Heart right ventricle (tissue), 16 donors: Measurements from ENCODE around the gene SMARCD2. TPM values are rescaled to one million over a fixed set of nuclear protein-coding genes. Genes with fewer than 3 reads are reported as not detected.

ENCODE experiments used
- ATAC-seq, 8 donors: fragments of 200-7000 bp; cut with Tn5 transposase; one replicate each; pipeline ENCODE4 v1.9.1; 2020; ENCODE audit warnings: mild to moderate bottlenecking in 8 of 8, moderate library complexity in 8 of 8, moderate number of reproducible peaks in 1 of 8
- DNase-seq, 2 donors: peaks; one replicate each; pipeline ENCODE4 v3.0.0-alpha.2; 2020
- H3K27ac ChIP-seq, 10 donors: fragments of 200-600 bp; sonication (generic) in 2 of 10; one replicate each; pipeline versions ENCODE4 v1.5.0 to v1.8.0; 2020 to 2022; ENCODE audit warnings: mild to moderate bottlenecking in 3 of 10
- H3K27me3 ChIP-seq, 7 donors: fragments of 200-600 bp; one replicate each; pipeline ENCODE4 v1.8.0; 2021 to 2022; ENCODE audit warnings: mild to moderate bottlenecking in 2 of 7
- H3K36me3 ChIP-seq, 9 donors: fragments of 200-600 bp; sonication (generic) in 1 of 9; one replicate each; pipeline versions ENCODE4 v1.5.0 to v1.8.0; 2020 to 2022; ENCODE audit warnings: mild to moderate bottlenecking in 2 of 9
- H3K4me1 ChIP-seq, 9 donors: fragments of 200-600 bp; sonication (generic) in 1 of 9; one replicate each; pipeline versions ENCODE4 v1.5.0 to v1.8.0; 2020 to 2022; ENCODE audit warnings: mild to moderate bottlenecking in 4 of 9
- H3K4me3 ChIP-seq, 10 donors: fragments of 200-600 bp; sonication (generic) in 2 of 10; one replicate each; pipeline versions ENCODE4 v1.5.0 to v1.8.0; 2020 to 2022; ENCODE audit warnings: mild to moderate bottlenecking in 7 of 10, moderate library complexity in 2 of 10
- H3K9me3 ChIP-seq, 11 donors: fragments of 200-600 bp in 10 of 11; sonication (generic) in 2 of 11; one replicate each; pipeline versions ENCODE4 v1.5.0 to v1.8.0; 2013 to 2022; ENCODE audit warnings: mild to moderate bottlenecking in 2 of 11, control low read depth in 1 of 11, moderate library complexity in 1 of 11
- CTCF ChIP-seq, 9 donors: fragments of 200-600 bp; sonication (generic) in 2 of 9; IDR thresholded peaks; one replicate each; pipeline versions ENCODE4 v1.5.0 to v1.8.0; 2021 to 2022; ENCODE audit warnings: antibody characterized with exemption in 9 of 9, mild to moderate bottlenecking in 5 of 9, moderate library complexity in 1 of 9
- WGBS, 2 donors: extraction: QIAGEN DNeasy Blood & Tissue Kit; methylation state at CpG; one replicate each; pipeline ENCODE4 v1.1.7; 2013; ENCODE audit warnings: inconsistent platforms in 1 of 2; 5-methylcytosine and 5-hydroxymethylcytosine counted together
- intact Hi-C, 10 donors: fragments of 100-400 bp; cut with DNase I; formaldehyde crosslinking; loops; one replicate each; pipeline versions ENCODE4 v1.11.1 to v1.14.2; 2022
- polyA plus RNA-seq, 2 donors: library from polyadenylated mRNA; stranded (reverse); fragments of 200-250 nt; gene quantifications; one replicate each; pipeline ENCODE4 v1.2.3, GENCODE V29; 2013
- total RNA-seq, 10 donors: library from RNA; stranded (reverse); fragmentation: NEBNext Ultra II Directional in 3 of 10; extraction: Animal tissue kit (Norgen Biotek cat#: 25700) in 3 of 10; gene quantifications; one replicate each; pipeline versions ENCODE4 v1.2.1 to v1.2.4, GENCODE V29; 2021 to 2023
- donor health status: Arrhythmogenic right ventricular cardiomyopathy.
- donor health status: ischemic (EF 13 %, LVEDD 7.1; RV severe dilation, severe dysfunction).
- donor health status: healthy with polysubstance abuse.
- donor health status: DM: no; HTN: yes; CAD: no.
- donor health status: DM: no; HTN: no; CAD: no.
- donor health status: ischemic (EF 25% LVEDD 6.9; RV normal size, moderate dysfunction).
- donor health status: ischemic (EF 25% LVEDD 5.7; RV mildly dilated, moderate dysfunction).
- donor health status: healthy.
- donor health status: DM: yes; HTN: yes; CAD: no.
- donor health status: Ischemic cardiomyopathy.
- donor health status: ischemic (EF 35%, LVEDD 5.7; RV mildly dilated, moderate dysfunction).
- donor health status: nonischemic (EF 11% LVEDD 7.7; RV severe dilation, severe dysfunction).
- donor health status: DM: yes; HTN: yes; CAD: no.
- donor health status: PGD.
- donor health status: ischemic (EF 29% LVEDD 5.4; RV normal size, mild dysfunction).
- donor health status: nonischemic (EF 23%, LVEDD 6.1; RV moderate dilation, normal function).

Gene SMARCD2
- total and polyA plus RNA-seq, 12 donors = 11.6 to 35.7 (median 18.4) TPM

- ATAC-seq = no peak
- intact Hi-C loops = loop anchor here in 1 of 10 donors (5.0 kb wide), 1 partner anchor 41 kb away; no protein-coding TSS in a partner anchor
- 94 to 95% methylated on average over 27 of the region's 27 CpGs for WGBS, 2 donors
Observed at GRCh38 chr17:63817736-63818385, 24.6 kb downstream of the SMARCD2 start.

GRCh38 chr17:63816669-63817068, 25.8 kb downstream of the SMARCD2 start:
- intact Hi-C loops = loop anchor here in 1 of 10 donors (5.0 kb wide), 1 partner anchor 39 kb away; no protein-coding TSS in a partner anchor
- Histone ChIP-seq H3K9me3 (no peaks in the 10 kb centered on the region), H3K36me3 (peaks cover 13 to 100% (median 95%) of the 10 kb centered on the region in 9 donors), H3K27ac (no peak overlapping the region), H3K4me3 (no peak overlapping the region), H3K27me3 (no peaks in the 10 kb centered on the region), H3K4me1 (peaks cover 0 to 14% (median 7%) of the 10 kb centered on the region in 9 donors)
- ATAC-seq (no peak), DNase-seq (no peak)
- no peak for TF ChIP-seq CTCF (IDR thresholded peaks at IDR 0.05)
- WGBS, 2 donors = 95% methylated on average over 4 of the region's 4 CpGs

More at GRCh38 chr17:63817736-63818385, 24.6 kb downstream of the SMARCD2 start:
- H3K27me3 ChIP-seq = no peaks in the 10 kb centered on the region
- no peak for TF ChIP-seq CTCF (IDR thresholded peaks at IDR 0.05)
- no peaks in the 10 kb centered on the region for H3K9me3 ChIP-seq
- no peak overlapping the region for H3K4me3 ChIP-seq
- H3K27ac ChIP-seq = no peak overlapping the region
- H3K4me1 ChIP-seq = peaks cover 0 to 14% (median 7%) of the 10 kb centered on the region in 9 donors
- H3K36me3 ChIP-seq = peaks cover 8 to 100% (median 95%) of the 10 kb centered on the region in 9 donors
- no peak for DNase-seq

GRCh38 chr17:63816123-63816522, 26.4 kb downstream of the SMARCD2 start:
- H3K9me3 ChIP-seq = no peaks in the 10 kb centered on the region
- H3K36me3 ChIP-seq = peaks cover 12 to 100% (median 95%) of the 10 kb centered on the region in 9 donors
- H3K4me1 ChIP-seq = peaks cover 0 to 14% (median 7%) of the 10 kb centered on the region in 9 donors
- H3K27ac ChIP-seq = no peak overlapping the region
- no peak overlapping the region for H3K4me3 ChIP-seq
- ATAC-seq (no peak), DNase-seq (no peak)
- no peaks in the 10 kb centered on the region for H3K27me3 ChIP-seq
- intact Hi-C loops = loop anchor here in 1 of 10 donors (5.0 kb wide), 1 partner anchor 39 kb away; no protein-coding TSS in a partner anchor
- WGBS, 2 donors = 85 to 91% methylated on average over 2 of the region's 2 CpGs
- TF ChIP-seq CTCF (IDR thresholded peaks at IDR 0.05) = no peak

- Histone ChIP-seq H3K27me3 (no peaks in the 10 kb centered on the region), H3K9me3 (no peaks in the 10 kb centered on the region), H3K36me3 (peaks cover 11 to 100% (median 95%) of the 10 kb centered on the region in 9 donors), H3K4me3 (no peak overlapping the region), H3K27ac (no peak overlapping the region), H3K4me1 (no peaks in the 10 kb centered on the region)
- no peak for ATAC-seq
- intact Hi-C loops = no loop called here
- DNase-seq = no peak
- WGBS, 2 donors = 92 to 94% methylated on average over 9 of the region's 9 CpGs
- TF ChIP-seq CTCF (IDR thresholded peaks at IDR 0.05) = no peak
Observed at GRCh38 chr17:63809970-63810369, 32.5 kb downstream of the SMARCD2 start.
